Keratinocyte (primary cell): ENCODE data around the gene GXYLT2.

Experiments
- CTCF ChIP-seq, 3 experiments: IDR thresholded peaks in 1 of 3; conservative IDR thresholded peaks in 1 of 3; optimal IDR thresholded peaks in 1 of 3; 2 replicates in 2 of 3; 3 replicates in 1 of 3; pipeline versions ENCODE3 to v1.5.1; 2011; ENCODE audit warnings: low read length in 3 of 3, mild to moderate bottlenecking in 3 of 3, moderate library complexity in 2 of 3, control low read depth in 1 of 3, inconsistent platforms in 1 of 3; ENCODE audit not compliant: insufficient read depth in 2 of 3; ENCODE audit errors: extremely low read depth in 1 of 3
- EZH2 ChIP-seq: IDR thresholded peaks from one replicate; pipeline ENCODE4 v1.6.1; 2012; ENCODE audit warnings: inconsistent platforms, mild to moderate bottlenecking, low read length, moderate library complexity

GRCh38 chr3:72897758-72898007, 9.8 kb downstream of the GXYLT2 start:
- no peak for TF ChIP-seq CTCF (optimal IDR thresholded peaks at IDR 0.05 in 1 of 3, IDR thresholded peaks at IDR 0.05 in 1 of 3, conservative IDR thresholded peaks at IDR 0.05 in 1 of 3; ENCODE audit: extremely low read depth in 1 of 3, insufficient read depth in 2 of 3, low read length in 3 of 3)
- no peak for TF ChIP-seq EZH2
